Measurements from ENCODE around the gene DIS3L2.
"Not testable (repeated sequence)": the region's sequence is repeated elsewhere in the genome, so short reads cannot be mapped to it uniquely, and the experiment has no call there.

- TF ChIP-seq RARB (CRISPR knock-in tag; IDR thresholded peaks at IDR 0.05); ZFP30 (CRISPR knock-in tag; IDR thresholded peaks at IDR 0.05); PATZ1 (CRISPR knock-in tag; IDR thresholded peaks at IDR 0.05; ENCODE audit: borderline replicate concordance); ARNTL (CRISPR knock-in tag; IDR thresholded peaks at IDR 0.05; ENCODE audit: borderline replicate concordance, low read depth): not testable (repeated sequence)
Observed at GRCh38 chr2:232338094-232338758, 376.7 kb downstream of the DIS3L2 start.

All from SK-N-SH treated with all-trans-retinoic acid at 6 μM for 48 hours (cell line).